WI38 (cell line): ENCODE data around the gene ABCA13.
A peak's percentile ranks its signal among the peaks of the same experiment; 100 is the strongest.

Experiments
- H3K4me3 ChIP-seq: 2 replicates; pipeline ENCODE4 v1.5.1; 2011; ENCODE audit warnings: low read depth, mild to moderate bottlenecking, control low read depth, low read length
- TF ChIP-seq, protein P1 (sequence below): IDR thresholded peaks from 2 replicates; pipeline ENCODE4 v1.5.1; 2012; ENCODE audit warnings: low read depth, mild to moderate bottlenecking, control low read depth, low read length

The ABCA13 gene

DNA sequence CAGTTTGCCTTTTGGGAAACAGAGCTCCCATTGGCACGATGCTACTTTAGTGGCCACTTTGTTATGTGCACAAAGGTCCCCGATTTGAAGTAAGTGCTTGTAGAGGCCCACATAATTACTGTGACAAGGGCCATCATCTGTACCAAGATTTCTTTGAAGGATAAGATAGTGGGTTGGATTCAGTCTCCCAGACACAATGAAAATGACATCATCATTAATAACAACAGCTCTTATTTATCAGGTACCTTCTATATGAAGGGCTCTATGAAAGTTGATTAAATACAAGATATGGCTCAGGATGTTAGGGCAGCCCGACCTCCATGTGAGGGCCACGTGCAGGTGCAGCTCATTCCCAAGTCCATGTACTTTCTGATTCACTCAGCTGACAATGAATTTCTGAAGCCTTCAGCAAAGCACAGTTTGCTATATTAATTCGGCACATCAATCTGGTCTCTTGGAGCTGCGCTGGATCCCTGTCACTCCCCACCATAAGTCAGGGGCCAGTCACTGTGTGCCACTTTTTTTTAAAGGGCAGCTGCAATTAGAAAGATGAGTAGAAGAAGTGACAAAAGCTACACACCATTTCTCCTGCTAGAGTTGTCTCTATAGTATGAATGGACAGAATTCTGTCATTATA lies 140.3 kb downstream of the ABCA13 start:
- H3K4me3 ChIP-seq, result no peak overlapping the region
- TF ChIP-seq, protein P1, sequence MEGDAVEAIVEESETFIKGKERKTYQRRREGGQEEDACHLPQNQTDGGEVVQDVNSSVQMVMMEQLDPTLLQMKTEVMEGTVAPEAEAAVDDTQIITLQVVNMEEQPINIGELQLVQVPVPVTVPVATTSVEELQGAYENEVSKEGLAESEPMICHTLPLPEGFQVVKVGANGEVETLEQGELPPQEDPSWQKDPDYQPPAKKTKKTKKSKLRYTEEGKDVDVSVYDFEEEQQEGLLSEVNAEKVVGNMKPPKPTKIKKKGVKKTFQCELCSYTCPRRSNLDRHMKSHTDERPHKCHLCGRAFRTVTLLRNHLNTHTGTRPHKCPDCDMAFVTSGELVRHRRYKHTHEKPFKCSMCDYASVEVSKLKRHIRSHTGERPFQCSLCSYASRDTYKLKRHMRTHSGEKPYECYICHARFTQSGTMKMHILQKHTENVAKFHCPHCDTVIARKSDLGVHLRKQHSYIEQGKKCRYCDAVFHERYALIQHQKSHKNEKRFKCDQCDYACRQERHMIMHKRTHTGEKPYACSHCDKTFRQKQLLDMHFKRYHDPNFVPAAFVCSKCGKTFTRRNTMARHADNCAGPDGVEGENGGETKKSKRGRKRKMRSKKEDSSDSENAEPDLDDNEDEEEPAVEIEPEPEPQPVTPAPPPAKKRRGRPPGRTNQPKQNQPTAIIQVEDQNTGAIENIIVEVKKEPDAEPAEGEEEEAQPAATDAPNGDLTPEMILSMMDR, result no peak

DNA sequence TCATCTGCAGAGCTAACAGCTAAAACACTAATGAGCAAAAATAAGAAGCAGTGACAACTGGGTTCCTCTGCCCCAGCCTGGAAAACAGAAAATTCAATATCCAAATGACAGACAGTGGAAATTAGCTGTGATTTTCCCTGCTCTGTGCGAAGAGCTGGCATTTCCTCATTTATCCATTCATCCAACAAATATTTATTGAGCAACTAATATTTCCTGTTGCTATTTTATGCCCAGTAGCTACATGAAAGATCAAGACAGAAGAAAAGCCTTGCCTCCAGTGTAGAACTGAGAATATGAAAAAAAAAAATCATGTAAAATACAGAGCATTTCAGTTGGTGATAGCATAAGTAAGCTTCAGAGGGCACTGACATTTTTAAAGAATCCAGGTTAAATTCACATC lies 140.9 kb downstream of the ABCA13 start:
- H3K4me3 ChIP-seq, result no peak overlapping the region
- TF ChIP-seq, protein P1, result no peak

DNA sequence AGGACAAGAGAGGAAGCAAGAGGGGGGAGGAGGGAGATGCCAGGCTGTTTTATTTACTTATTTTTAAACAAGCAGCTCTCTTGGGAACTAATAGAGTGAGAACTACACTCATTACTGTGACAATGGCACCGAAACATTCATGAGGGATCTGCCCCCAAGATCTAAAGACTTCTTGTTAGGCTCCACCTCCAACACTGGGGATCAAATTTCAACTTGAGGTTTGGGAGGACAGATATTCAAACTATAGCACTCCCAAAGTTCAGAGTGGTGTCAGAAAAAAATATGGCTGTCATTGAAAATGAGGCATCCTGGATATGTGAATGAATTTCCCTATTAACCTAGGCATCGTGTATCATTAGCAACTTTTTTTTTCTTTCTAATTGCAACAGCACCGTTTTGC lies 145.5 kb downstream of the ABCA13 start:
- TF ChIP-seq, protein P1, result no peak

DNA sequence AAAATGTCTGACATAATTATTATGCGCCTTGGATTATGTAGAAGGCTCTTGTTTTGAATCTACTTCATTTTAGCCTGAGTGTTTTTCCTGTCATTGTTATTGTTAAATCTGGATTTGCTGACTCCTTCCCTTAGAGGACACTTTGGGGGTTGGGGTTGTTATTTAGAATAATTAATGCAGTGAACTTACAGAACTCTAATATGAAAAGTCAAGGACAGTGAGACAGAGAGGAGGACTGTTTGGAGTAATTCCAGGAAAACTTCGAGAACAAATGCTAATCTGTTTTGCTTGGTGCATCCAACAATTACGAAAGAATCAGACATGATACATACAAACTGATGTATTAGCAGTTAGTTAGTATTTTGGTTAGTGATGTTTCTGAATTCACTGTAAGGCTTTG lies 146.1 kb downstream of the ABCA13 start:
- TF ChIP-seq, protein P1, result no peak
- H3K4me3 ChIP-seq, result no peak overlapping the region

More for the DNA sequence above, 145.5 kb downstream of the ABCA13 start:
- H3K4me3 ChIP-seq, result no peak overlapping the region

DNA sequence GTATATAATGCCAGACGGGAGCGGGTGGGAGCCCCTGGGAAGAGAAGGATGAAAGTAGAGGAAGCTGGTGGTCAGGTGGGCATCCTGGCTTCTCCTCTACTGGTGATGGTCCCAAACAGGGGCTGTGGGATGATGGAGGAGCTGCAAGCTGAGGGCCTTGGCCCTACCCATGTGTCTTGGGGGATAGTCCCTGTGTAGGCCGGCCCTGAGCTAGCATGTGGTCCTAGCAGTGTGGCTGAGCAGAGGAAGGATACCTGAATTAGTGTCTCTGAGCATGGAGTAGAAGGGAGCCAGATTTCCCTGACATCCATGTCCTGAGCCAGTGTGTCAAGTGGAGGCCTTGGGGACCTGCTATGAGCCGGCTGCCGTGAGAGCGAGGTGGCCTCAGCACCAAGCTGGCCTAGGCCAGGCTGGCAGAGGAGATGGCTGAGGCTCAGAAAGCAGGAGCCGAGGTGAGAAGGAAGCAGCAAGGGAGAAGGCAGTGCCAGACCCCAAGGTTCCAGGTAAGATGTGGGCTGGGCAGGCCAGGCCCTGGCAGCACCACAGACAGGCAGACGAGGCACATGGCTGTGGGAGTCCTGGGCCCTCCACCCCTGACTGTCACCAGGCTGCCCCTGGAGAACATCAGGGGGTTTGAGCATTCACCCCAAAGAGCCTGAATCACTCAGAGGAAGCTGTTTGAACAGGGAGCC lies 150.2 kb downstream of the ABCA13 start:
- H3K4me3 ChIP-seq, result no peak overlapping the region
- TF ChIP-seq, protein P1, result no peak

DNA sequence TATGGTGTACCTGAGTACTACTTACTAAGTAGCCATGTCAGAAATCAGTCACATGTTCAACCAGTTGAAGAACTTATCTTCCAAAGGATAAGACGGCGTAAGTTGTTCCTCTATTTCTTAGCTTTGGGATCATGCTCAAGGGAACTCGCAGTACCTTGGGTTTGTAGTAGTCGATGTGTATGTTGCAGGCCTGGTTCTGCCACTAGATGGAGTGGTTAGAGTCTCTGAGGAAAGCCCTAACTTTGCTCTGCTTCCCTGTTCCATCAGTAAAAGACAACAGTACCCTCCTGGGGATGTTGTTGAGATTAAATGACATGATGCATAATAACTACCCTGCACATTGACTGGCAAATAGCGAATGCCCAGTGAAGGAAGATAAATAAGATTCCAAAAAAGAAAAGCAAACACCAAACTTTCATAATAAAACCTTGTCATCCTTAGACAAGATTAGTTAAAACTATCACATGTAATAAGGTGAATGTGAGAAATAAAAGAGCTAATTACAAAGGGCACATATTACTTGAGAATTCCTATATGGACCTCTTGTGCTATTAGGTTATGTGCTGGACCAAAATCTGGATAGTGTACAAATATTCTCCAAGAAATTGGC lies 165.9 kb downstream of the ABCA13 start:
- H3K4me3 ChIP-seq, result no peak overlapping the region
- TF ChIP-seq, protein P1, result peak; percentile 61

DNA sequence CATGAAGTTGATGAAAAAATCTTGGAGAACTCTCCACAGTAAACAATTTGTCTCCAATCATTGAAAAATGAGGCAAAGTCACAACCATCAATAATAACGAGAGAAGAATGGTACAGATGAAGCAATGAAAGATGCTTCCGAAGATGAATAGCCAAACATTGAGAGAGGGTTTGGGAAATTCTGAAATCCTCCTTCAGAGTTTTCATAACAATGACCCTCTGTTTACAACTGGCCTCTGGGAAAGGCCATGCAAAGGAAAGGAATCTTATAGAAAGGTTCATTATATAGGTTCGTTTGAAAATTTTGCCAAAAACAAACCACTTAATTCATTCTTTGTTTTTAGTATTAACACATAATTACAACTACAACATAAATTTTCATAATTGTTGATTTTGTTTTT lies 166.5 kb downstream of the ABCA13 start:
- H3K4me3 ChIP-seq, result no peak overlapping the region
- TF ChIP-seq, protein P1, result no peak
